Measurements from ENCODE around the gene UGT2A1. TPM values are rescaled to one million over a fixed set of nuclear protein-coding genes. Genes with fewer than 3 reads are reported as not detected.

UGT2A1 gene
- total RNA-seq, 2 donors from 2014 or later, result not detected

DNA sequence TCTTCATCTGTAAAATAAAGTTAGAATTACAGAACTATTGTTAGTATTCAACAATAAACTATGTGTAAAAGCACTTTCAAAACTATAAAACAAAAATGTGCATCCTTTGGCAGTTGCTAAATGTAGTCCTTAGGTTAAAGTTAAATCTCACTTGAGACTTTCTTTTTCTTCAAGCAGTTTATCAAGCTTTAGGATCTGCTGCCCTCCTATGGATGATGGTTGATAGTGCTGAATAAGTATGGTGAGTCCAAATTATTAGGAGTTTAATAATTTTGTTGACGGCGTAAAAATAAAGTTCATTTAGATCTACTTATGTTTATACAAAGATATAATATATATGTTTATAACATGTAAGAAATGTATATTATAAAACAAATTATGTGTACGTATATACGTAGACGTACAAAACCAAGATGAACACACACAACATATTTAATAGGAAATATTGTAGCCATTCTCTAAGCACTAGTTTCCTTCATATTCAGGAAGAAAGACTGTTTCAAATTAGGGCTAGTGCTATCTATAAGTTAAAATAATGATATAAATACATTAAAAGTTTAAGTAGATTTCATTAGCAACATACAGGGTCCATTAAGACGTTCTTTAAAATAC, 35.9 kb downstream of the UGT2A1 start:
- H3K27ac Mint-ChIP-seq, result no peak overlapping the region
- no peak for ATAC-seq
- H3K36me3 Mint-ChIP-seq, result no peaks in the 10 kb centered on the region
- DNase-seq (ENCODE audit: low spot score in 2 of 2), result no peak
- peaks cover 5 to 11% of the 10 kb centered on the region in 2 donors for H3K9me3 Mint-ChIP-seq

DNA sequence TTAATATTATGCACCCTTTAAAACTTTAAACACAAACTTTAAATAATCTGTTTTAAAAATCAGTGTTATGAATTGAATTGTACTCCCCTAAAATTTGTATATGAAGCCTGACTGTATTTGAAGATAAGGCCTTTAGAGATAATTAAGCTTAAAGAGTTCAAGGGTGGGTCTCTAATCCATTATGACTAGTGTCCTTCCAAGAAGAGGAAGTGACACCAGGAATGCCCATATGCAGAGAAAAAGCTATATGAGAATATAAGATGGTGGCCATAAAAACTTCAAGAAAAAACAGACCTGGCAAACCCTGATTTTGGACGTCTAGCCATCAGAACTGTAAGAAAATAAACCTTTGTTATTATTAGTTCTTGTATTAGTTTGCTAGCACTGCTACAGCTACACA, 42.6 kb downstream of the UGT2A1 start:
- Mint-ChIP-seq H3K27ac (no peak overlapping the region), H3K9me3 (peaks cover under 1 to 5% of the 10 kb centered on the region in 2 donors), H3K36me3 (no peaks in the 10 kb centered on the region)
- DNase-seq (ENCODE audit: low spot score in 2 of 2) (no peak), ATAC-seq (no peak)

GRCh38 chr4:69601065-69601464, 52.0 kb downstream of the UGT2A1 start:
- Mint-ChIP-seq H3K36me3 (no peaks in the 10 kb centered on the region), H3K9me3 (peaks cover 0 to 5% of the 10 kb centered on the region in 2 donors), H3K27ac (no peak overlapping the region)
- no peak for DNase-seq (ENCODE audit: low spot score in 2 of 2)
- ATAC-seq, result no peak

- Mint-ChIP-seq H3K36me3 (no peaks in the 10 kb centered on the region), H3K27ac (no peak overlapping the region), H3K9me3 (no peaks in the 10 kb centered on the region)
- no peak for ATAC-seq
- no peak for DNase-seq (ENCODE audit: low spot score in 2 of 2)
These were observed 53.0 kb downstream of the UGT2A1 start for GRCh38 chr4:69600013-69600412.

DNA sequence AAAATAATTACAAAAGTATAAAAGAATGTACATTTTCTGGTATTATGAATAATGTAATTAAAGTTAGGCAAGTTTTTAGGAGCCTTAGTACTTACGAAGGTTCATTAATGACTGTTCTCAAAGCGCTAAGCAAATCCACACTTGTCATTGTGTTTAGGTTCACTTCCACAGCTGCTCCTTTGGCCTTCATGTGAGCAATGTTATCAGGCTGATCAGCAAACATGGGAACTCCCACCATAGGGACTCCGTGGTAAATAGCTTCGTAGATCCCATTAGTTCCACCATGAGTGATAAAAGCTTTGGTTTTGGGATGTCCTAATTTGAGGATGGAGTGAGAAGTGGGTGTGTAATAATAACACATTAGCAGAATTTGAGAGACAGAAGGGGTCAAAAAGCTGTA, 58.7 kb downstream of the UGT2A1 start:
- no peak overlapping the region for H3K27ac Mint-ChIP-seq
- DNase-seq (ENCODE audit: low spot score in 2 of 2) (no peak), ATAC-seq (no peak)
- no peaks in the 10 kb centered on the region for H3K9me3 Mint-ChIP-seq
- H3K36me3 Mint-ChIP-seq, result no peaks in the 10 kb centered on the region

DNA sequence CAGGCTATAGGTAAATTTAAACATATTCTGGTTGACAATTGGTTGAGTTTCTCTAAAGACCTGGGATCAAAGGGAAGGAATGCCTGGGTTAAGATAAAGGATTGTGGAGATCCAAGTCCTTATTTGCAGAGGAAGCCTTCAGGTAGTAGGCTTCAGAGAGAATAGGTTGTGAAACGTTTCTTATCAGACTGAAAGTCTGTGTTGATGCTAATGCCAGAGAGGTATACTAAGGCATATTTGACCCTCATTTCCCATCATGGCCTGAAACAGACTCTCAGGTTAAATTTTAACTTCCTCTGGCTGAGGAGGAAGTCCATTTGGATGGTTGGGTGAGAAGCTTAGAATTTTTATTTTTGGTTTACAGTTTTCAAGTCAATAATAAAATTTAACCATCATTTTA, 61.7 kb downstream of the UGT2A1 start:
- no peaks in the 10 kb centered on the region for H3K9me3 Mint-ChIP-seq
- H3K27ac Mint-ChIP-seq, result no peak overlapping the region
- no peak for ATAC-seq
- no peaks in the 10 kb centered on the region for H3K36me3 Mint-ChIP-seq
- DNase-seq (ENCODE audit: low spot score in 2 of 2), result no peak

- DNase-seq (ENCODE audit: low spot score in 2 of 2) (no peak), ATAC-seq (no peak)
- Mint-ChIP-seq H3K36me3 (no peaks in the 10 kb centered on the region), H3K27ac (no peak overlapping the region), H3K9me3 (no peaks in the 10 kb centered on the region)
These were observed 63.2 kb downstream of the UGT2A1 start for GRCh38 chr4:69589884-69590283.

GRCh38 chr4:69584135-69584534, 68.9 kb downstream of the UGT2A1 start:
- Mint-ChIP-seq H3K36me3 (no peaks in the 10 kb centered on the region), H3K9me3 (no peaks in the 10 kb centered on the region), H3K27ac (no peak overlapping the region)
- no peak for ATAC-seq
- DNase-seq (ENCODE audit: low spot score in 2 of 2), result no peak

- no peaks in the 10 kb centered on the region for H3K36me3 Mint-ChIP-seq
- ATAC-seq (no peak), DNase-seq (ENCODE audit: low spot score in 2 of 2) (no peak)
- no peaks in the 10 kb centered on the region for H3K9me3 Mint-ChIP-seq
- H3K27ac Mint-ChIP-seq, result no peak overlapping the region
These were observed 69.5 kb downstream of the UGT2A1 start for GRCh38 chr4:69583543-69583942.

DNA sequence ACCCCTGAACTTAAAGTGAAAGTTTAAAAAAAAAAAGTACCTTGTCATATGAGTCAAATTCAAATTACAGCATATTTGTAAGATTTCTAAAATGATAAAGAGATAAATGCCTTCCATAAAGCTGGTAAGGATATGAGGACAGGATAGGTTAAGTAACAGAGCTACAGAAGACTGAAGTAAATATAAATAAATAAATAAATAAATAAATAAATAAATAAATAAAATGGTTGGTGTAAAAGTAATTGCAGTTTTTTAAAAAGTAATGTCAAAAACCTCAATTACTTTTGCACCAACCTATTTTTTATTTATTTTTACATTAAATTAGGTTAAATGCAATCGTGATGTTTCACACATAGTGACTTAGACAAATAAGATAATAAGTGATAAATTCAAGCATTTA, 75.8 kb downstream of the UGT2A1 start:
- H3K9me3 Mint-ChIP-seq, result no peaks in the 10 kb centered on the region
- DNase-seq (ENCODE audit: low spot score in 2 of 2) (no peak), ATAC-seq (no peak)
- no peak overlapping the region for H3K27ac Mint-ChIP-seq
- H3K36me3 Mint-ChIP-seq, result no peaks in the 10 kb centered on the region

GRCh38 chr4:69576251-69576877, 76.7 kb downstream of the UGT2A1 start:
- no peaks in the 10 kb centered on the region for H3K9me3 Mint-ChIP-seq
- no peaks in the 10 kb centered on the region for H3K36me3 Mint-ChIP-seq
- DNase-seq (ENCODE audit: low spot score in 2 of 2), result no peak
- ATAC-seq, result no peak
- no peak overlapping the region for H3K27ac Mint-ChIP-seq

GRCh38 chr4:69568787-69569186, 84.3 kb downstream of the UGT2A1 start:
- H3K9me3 Mint-ChIP-seq, result peaks cover 0 to 3% of the 10 kb centered on the region in 2 donors
- no peak overlapping the region for H3K27ac Mint-ChIP-seq
- no peaks in the 10 kb centered on the region for H3K36me3 Mint-ChIP-seq

DNA sequence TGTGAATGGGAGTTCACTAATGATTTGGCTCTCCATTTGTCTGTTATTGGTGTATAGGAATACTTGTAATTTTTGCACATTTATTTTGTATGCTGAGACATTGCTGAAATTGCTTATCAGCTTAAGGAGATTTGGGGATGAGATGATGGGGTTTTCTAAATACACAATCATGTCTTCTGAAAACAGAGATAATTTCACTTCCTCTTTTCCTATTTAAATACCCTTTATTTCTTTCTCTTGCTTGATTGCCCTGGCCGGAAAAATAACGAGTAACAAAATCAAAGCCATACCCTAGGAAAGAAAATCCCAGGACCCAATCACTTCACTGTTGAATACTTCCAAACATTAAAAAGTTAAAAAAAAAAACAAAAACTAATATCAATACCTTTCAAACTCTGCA, 89.6 kb downstream of the UGT2A1 start:
- ATAC-seq (no peak), DNase-seq (ENCODE audit: low spot score in 2 of 2) (no peak)
- no peaks in the 10 kb centered on the region for H3K36me3 Mint-ChIP-seq
- H3K27ac Mint-ChIP-seq, result no peak overlapping the region
- peaks cover 0 to 3% of the 10 kb centered on the region in 2 donors for H3K9me3 Mint-ChIP-seq

More at GRCh38 chr4:69568787-69569186, 84.3 kb downstream of the UGT2A1 start:
- no peak for DNase-seq (ENCODE audit: low spot score in 2 of 2)
- no peak for ATAC-seq

DNA sequence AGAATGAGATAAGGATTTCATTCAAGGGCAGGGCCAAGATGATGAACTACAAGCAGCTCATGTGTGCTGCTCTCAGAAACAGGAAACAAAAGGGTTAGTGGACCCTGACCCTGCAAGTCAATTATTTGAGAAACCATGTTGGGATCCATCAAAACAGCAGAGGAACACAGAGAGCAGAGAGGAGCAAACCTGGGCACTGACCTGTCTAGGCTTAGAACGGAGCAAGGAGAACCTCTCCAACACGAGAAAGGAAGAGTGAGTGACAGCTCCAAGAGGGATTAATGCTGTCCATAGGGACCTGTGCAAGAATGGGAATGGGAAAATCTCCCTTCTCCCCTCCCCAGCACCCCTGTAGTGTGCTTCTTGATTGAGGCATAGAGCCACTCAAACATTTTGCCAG, 103.4 kb downstream of the UGT2A1 start:
- no peaks in the 10 kb centered on the region for H3K36me3 Mint-ChIP-seq
- H3K27ac Mint-ChIP-seq, result no peak overlapping the region
- ATAC-seq (no peak), DNase-seq (ENCODE audit: low spot score in 2 of 2) (no peak)
- H3K9me3 Mint-ChIP-seq, result peaks cover 0 to 5% of the 10 kb centered on the region in 2 donors

DNA sequence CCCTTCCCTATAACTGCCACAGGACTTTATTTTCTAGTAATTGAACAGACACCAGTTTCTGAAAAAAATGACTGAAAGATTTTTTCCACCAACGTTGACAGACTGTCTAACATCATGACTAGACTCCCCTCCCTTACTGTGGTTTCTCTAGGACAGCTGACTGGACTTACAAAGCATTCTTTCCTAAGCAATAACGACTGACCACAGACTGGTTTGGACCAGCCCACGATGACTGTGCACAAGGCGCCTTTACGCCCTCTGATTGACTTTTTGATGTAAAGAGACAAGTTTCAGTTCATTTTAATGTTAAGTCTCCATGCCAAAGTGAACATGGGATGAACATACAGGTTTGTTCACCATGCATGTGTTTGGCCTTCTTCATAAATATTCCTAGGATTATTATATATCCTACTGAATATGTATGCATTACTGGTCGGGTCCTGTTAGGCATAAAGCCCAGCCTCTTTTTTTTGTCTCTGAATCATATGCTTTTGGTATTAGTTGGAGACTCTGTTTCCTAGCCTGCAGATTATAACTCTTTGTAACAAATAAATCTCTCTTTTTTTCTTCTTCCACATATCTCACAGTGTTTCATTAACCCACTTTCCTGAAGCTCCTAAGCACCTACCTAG, 106.8 kb downstream of the UGT2A1 start:
- no peaks in the 10 kb centered on the region for H3K36me3 Mint-ChIP-seq
- H3K9me3 Mint-ChIP-seq, result peaks cover 0 to 4% of the 10 kb centered on the region in 2 donors
- H3K27ac Mint-ChIP-seq, result no peak overlapping the region
- DNase-seq (ENCODE audit: low spot score in 2 of 2), result no peak
- no peak for ATAC-seq
